Hepatocyte (in vitro differentiated cells): ENCODE measurements around the gene NOSIP. TPM values are rescaled to one million over a fixed set of nuclear protein-coding genes. Genes with fewer than 3 reads are reported as not detected.

Experiments used
- DNase-seq: peaks from one replicate; pipeline ENCODE4 v3.0.0-alpha.2; 2016; ENCODE audit warnings: low spot score
- H2AFZ ChIP-seq: fragments of 200-600 bp; sonication (generic); 2 replicates; pipeline ENCODE4 v1.6.0; 2016; ENCODE audit warnings: antibody characterized with exemption, mild to moderate bottlenecking
- H3K27ac ChIP-seq: fragments of 200-600 bp; sonication (generic); 2 replicates; pipeline ENCODE4 v1.5.1; 2016; ENCODE audit warnings: mild to moderate bottlenecking
- H3K27me3 ChIP-seq: fragments of 200-600 bp; sonication (generic); 2 replicates; pipeline ENCODE4 v1.6.1; 2016
- H3K36me3 ChIP-seq: fragments of 200-600 bp; sonication (generic); replicated peaks from 2 replicates; pipeline ENCODE4 v1.5.1; 2016; ENCODE audit warnings: low read depth; ENCODE audit not compliant: insufficient read depth
- H3K4me1 ChIP-seq: fragments of 200-600 bp; sonication (generic); 2 replicates; pipeline ENCODE4 v1.5.1; 2016; ENCODE audit warnings: mild to moderate bottlenecking, moderate library complexity; ENCODE audit not compliant: insufficient read depth
- H3K4me2 ChIP-seq: fragments of 200-600 bp; sonication (generic); 2 replicates; pipeline ENCODE4 v1.6.0; 2016
- H3K4me3 ChIP-seq: fragments of 200-600 bp; sonication (generic); 2 replicates; pipeline ENCODE4 v1.5.1; 2016; ENCODE audit warnings: mild to moderate bottlenecking
- H3K79me2 ChIP-seq: fragments of 200-600 bp; sonication (generic); 2 replicates; pipeline ENCODE4 v1.6.0; 2017; ENCODE audit warnings: mild to moderate bottlenecking
- H3K9me2 ChIP-seq: fragments of 200-600 bp; sonication (generic); replicated peaks from 2 replicates; pipeline ENCODE4 v1.6.0; 2017; ENCODE audit warnings: mild to moderate bottlenecking; ENCODE audit not compliant: insufficient read depth
- H3K9me3 ChIP-seq: fragments of 200-600 bp; sonication (generic); 2 replicates; pipeline ENCODE4 v1.5.1; 2016; ENCODE audit warnings: low read depth, mild to moderate bottlenecking
- H4K20me1 ChIP-seq: fragments of 200-600 bp; sonication (generic); 2 replicates; pipeline ENCODE4 v1.6.0; 2016; ENCODE audit warnings: mild to moderate bottlenecking; ENCODE audit not compliant: insufficient read depth, poor library complexity, severe bottlenecking
- CTCF ChIP-seq: fragments of 200-600 bp; sonication (generic); IDR thresholded peaks from 2 replicates; pipeline ENCODE4 v1.5.1; 2016; ENCODE audit warnings: antibody characterized with exemption, mild to moderate bottlenecking; ENCODE audit not compliant: poor library complexity
- EZH2 ChIP-seq: fragments of 200-600 bp; sonication (generic); IDR thresholded peaks from 2 replicates; pipeline ENCODE4 v1.6.1; 2016; ENCODE audit warnings: antibody characterized with exemption, mild to moderate bottlenecking, borderline replicate concordance
- EZH2phosphoT487 ChIP-seq: fragments of 200-600 bp; sonication (generic); IDR thresholded peaks from one replicate; pipeline ENCODE4 v1.6.1; 2018; ENCODE audit warnings: antibody characterized with exemption, mild to moderate bottlenecking, low read depth, moderate library complexity; ENCODE audit not compliant: unreplicated experiment, severe bottlenecking
- WGBS: methylation state at CpG from one replicate; pipeline ENCODE4 v1.1.6; 2016; ENCODE audit warnings: low lambda C conversion rate; ENCODE audit errors: missing lambda C conversion rate; 5-methylcytosine and 5-hydroxymethylcytosine counted together
- polyA plus RNA-seq: library from polyadenylated mRNA; unstranded; fragments of >200 nt; fragmentation: Nextera tagmentation; extraction: Ambion mirVana; gene quantifications from 2 replicates; pipeline ENCODE4 v1.2.1, GENCODE V29; 2016
- total RNA-seq: library from RNA; depleted of rRNA; stranded (reverse); fragments of >200 nt; gene quantifications from 2 replicates; pipeline ENCODE4 v1.2.3, GENCODE V29; 2014

Gene NOSIP
- total and polyA plus RNA-seq, 2 experiments from 2014 or later, result 52.8 to 93.9 TPM

GRCh38 chr19:49601482-49602038 lies 21.2 kb upstream of the NOSIP start:
- TF ChIP-seq EZH2 (no peak), EZH2phosphoT487 (no peak), CTCF (no peak)
- no peaks in the 10 kb centered on the region for H3K9me3 ChIP-seq
- no peak overlapping the region for H3K27ac ChIP-seq
- H3K4me3 ChIP-seq, result no peak overlapping the region
- H3K4me1 ChIP-seq, result no peaks in the 10 kb centered on the region
- H2AFZ ChIP-seq, result no peak overlapping the region
- H3K9me2 ChIP-seq, result no peaks in the 10 kb centered on the region
- H3K36me3 ChIP-seq, result no peaks in the 10 kb centered on the region
- peaks cover 10% of the 10 kb centered on the region for H4K20me1 ChIP-seq
- H3K4me2 ChIP-seq, result no peak overlapping the region
- DNase-seq, result no peak
- H3K27me3 ChIP-seq, result no peaks in the 10 kb centered on the region
- 97% methylated on average over 27 of the region's 38 CpGs for WGBS
- H3K79me2 ChIP-seq, result peaks cover 90% of the 10 kb centered on the region

- 98% methylated on average over 21 of the region's 26 CpGs for WGBS
- H3K36me3 ChIP-seq, result no peaks in the 10 kb centered on the region
- peaks cover 5% of the 10 kb centered on the region for H4K20me1 ChIP-seq
- no peaks in the 10 kb centered on the region for H3K9me3 ChIP-seq
- DNase-seq, result no peak
- H3K4me3 ChIP-seq, result no peak overlapping the region
- H3K79me2 ChIP-seq, result peaks cover 86% of the 10 kb centered on the region
- no peaks in the 10 kb centered on the region for H3K27me3 ChIP-seq
- H2AFZ ChIP-seq, result no peak overlapping the region
- no peaks in the 10 kb centered on the region for H3K9me2 ChIP-seq
- no peak for TF ChIP-seq CTCF
- no peak for TF ChIP-seq EZH2phosphoT487
- TF ChIP-seq EZH2, result no peak
- no peak overlapping the region for H3K27ac ChIP-seq
- H3K4me1 ChIP-seq, result no peaks in the 10 kb centered on the region
- no peak overlapping the region for H3K4me2 ChIP-seq
These were observed 19.3 kb upstream of the NOSIP start for GRCh38 chr19:49599378-49600295.

- no peak overlapping the region for H2AFZ ChIP-seq
- no peaks in the 10 kb centered on the region for H3K36me3 ChIP-seq
- H4K20me1 ChIP-seq, result peaks cover 16% of the 10 kb centered on the region
- no peaks in the 10 kb centered on the region for H3K9me3 ChIP-seq
- peaks cover 84% of the 10 kb centered on the region for H3K79me2 ChIP-seq
- H3K4me2 ChIP-seq, result no peak overlapping the region
- WGBS, result 98% methylated on average over 14 of the region's 29 CpGs
- no peak for TF ChIP-seq CTCF
- TF ChIP-seq EZH2phosphoT487, result no peak
- no peak for TF ChIP-seq EZH2
- H3K4me1 ChIP-seq, result peaks cover 6% of the 10 kb centered on the region
- no peak overlapping the region for H3K4me3 ChIP-seq
- DNase-seq, result no peak
- no peaks in the 10 kb centered on the region for H3K27me3 ChIP-seq
- no peak overlapping the region for H3K27ac ChIP-seq
- no peaks in the 10 kb centered on the region for H3K9me2 ChIP-seq
These were observed 17.3 kb upstream of the NOSIP start for GRCh38 chr19:49597703-49597974.
